HEK293 (cell line): ENCODE measurements around the gene RIPK4.

ENCODE experiments used
- CTCF ChIA-PET: fragments of 350-600 bp; formaldehyde crosslinking; extraction: SDS; loops from one replicate; lab custom pipeline; 2021; ENCODE audit warnings: antibody characterized with exemption; lab: Yijun Ruan, JAX
- POLR2A ChIA-PET: fragments of 300-600 bp; formaldehyde crosslinking; extraction: SDS; loops from one replicate; lab custom pipeline; 2020; ENCODE audit warnings: antibody characterized with exemption, inconsistent platforms; lab: Yijun Ruan, JAX
- H3K27ac ChIP-seq: fragments of 200-500 bp; sonication (Bioruptor generic); 2 replicates; pipeline ENCODE4 v1.5.1; 2014; ENCODE audit warnings: low read depth, low read length, control low read depth, inconsistent platforms; ENCODE audit errors: extremely low read depth
- H3K36me3 ChIP-seq, 2 experiments: fragments of 200-500 bp in 1 of 2; sonication (Bioruptor generic) in 1 of 2; 1 replicate in 1 of 2; 2 replicates in 1 of 2; pipeline ENCODE4 v1.5.1; 2014 to 2017; ENCODE audit warnings: inconsistent platforms in 2 of 2, low read length in 2 of 2; ENCODE audit not compliant: control insufficient read depth in 2 of 2, insufficient read depth in 1 of 2
- H3K4me1 ChIP-seq: fragments of 200-500 bp; sonication (Bioruptor generic); 2 replicates; pipeline ENCODE4 v1.5.1; 2014; ENCODE audit warnings: mild to moderate bottlenecking, low read length, inconsistent platforms; ENCODE audit not compliant: control insufficient read depth, insufficient read depth
- H3K4me3 ChIP-seq: 2 replicates; pipeline ENCODE4 v1.5.1; 2011; ENCODE audit warnings: low read depth, mild to moderate bottlenecking, control low read depth, low read length, moderate library complexity
- H3K9me3 ChIP-seq: fragments of 200-500 bp; sonication (Bioruptor generic); 2 replicates; pipeline ENCODE4 v1.5.1; 2014; ENCODE audit warnings: low read depth, low read length, inconsistent platforms; ENCODE audit not compliant: control insufficient read depth, insufficient read depth
- BCL11A ChIP-seq: fragments of 450-650 bp; formaldehyde crosslinking; IDR thresholded peaks from 2 replicates; pipeline ENCODE4 v1.5.1; 2016; ENCODE audit warnings: low read depth, missing biosample characterization, missing genetic modification characterization
- GFI1B ChIP-seq: fragments of 450-650 bp; formaldehyde crosslinking; IDR thresholded peaks from 2 replicates; pipeline ENCODE4 v1.5.1; 2016; ENCODE audit warnings: missing biosample characterization, missing genetic modification characterization
- KLF1 ChIP-seq: fragments of 450-650 bp; formaldehyde crosslinking; IDR thresholded peaks from 2 replicates; pipeline ENCODE4 v1.5.1; 2016; ENCODE audit warnings: missing biosample characterization, missing genetic modification characterization
- PRDM1 ChIP-seq: fragments of 450-650 bp; formaldehyde crosslinking; IDR thresholded peaks from 2 replicates; pipeline ENCODE4; 2016; ENCODE audit warnings: missing biosample characterization, missing genetic modification characterization
- PRDM10 ChIP-seq: fragments of 450-650 bp; formaldehyde crosslinking; IDR thresholded peaks from 2 replicates; pipeline ENCODE4 v1.5.1; 2016; ENCODE audit warnings: missing biosample characterization, missing genetic modification characterization
- SCRT1 ChIP-seq: fragments of 450-650 bp; formaldehyde crosslinking; IDR thresholded peaks from 2 replicates; pipeline ENCODE4 v1.5.1; 2016; ENCODE audit warnings: missing biosample characterization, missing genetic modification characterization, borderline replicate concordance
- ZBTB11 ChIP-seq: fragments of 450-650 bp; formaldehyde crosslinking; conservative IDR thresholded peaks from 2 replicates; pipeline ENCODE4 v1.5.1; 2016; ENCODE audit warnings: low read depth, missing biosample characterization, missing genetic modification characterization
- ZBTB17 ChIP-seq: fragments of 450-650 bp; formaldehyde crosslinking; IDR thresholded peaks from 2 replicates; pipeline ENCODE4 v1.5.1; 2016; ENCODE audit warnings: missing biosample characterization, missing genetic modification characterization
- ZBTB44 ChIP-seq: fragments of 450-650 bp; IDR thresholded peaks from 2 replicates; pipeline ENCODE4 v1.5.1; 2018; ENCODE audit warnings: missing biosample characterization, mild to moderate bottlenecking, missing genetic modification characterization
- ZBTB49 ChIP-seq: fragments of 450-650 bp; formaldehyde crosslinking; IDR thresholded peaks from 2 replicates; pipeline ENCODE4 v1.5.1; 2016; ENCODE audit warnings: missing biosample characterization, missing genetic modification characterization, low read depth
- ZFHX2 ChIP-seq: fragments of 450-650 bp; formaldehyde crosslinking; conservative IDR thresholded peaks from 2 replicates; pipeline ENCODE4 v1.5.1; 2016; ENCODE audit warnings: missing biosample characterization, missing genetic modification characterization
- ZNF169 ChIP-seq: fragments of 450-650 bp; formaldehyde crosslinking; IDR thresholded peaks from 2 replicates; pipeline ENCODE4 v1.5.1; 2016; ENCODE audit warnings: missing biosample characterization, missing genetic modification characterization
- ZNF19 ChIP-seq: fragments of 450-650 bp; formaldehyde crosslinking; IDR thresholded peaks from 2 replicates; pipeline ENCODE4; 2016; ENCODE audit warnings: missing biosample characterization, missing genetic modification characterization, low read depth
- ZNF354C ChIP-seq: fragments of 450-650 bp; formaldehyde crosslinking; IDR thresholded peaks from 2 replicates; pipeline ENCODE4 v1.5.1; 2016; ENCODE audit warnings: missing biosample characterization, missing genetic modification characterization, low read depth, borderline replicate concordance
- ZNF366 ChIP-seq: fragments of 450-650 bp; formaldehyde crosslinking; conservative IDR thresholded peaks from 2 replicates; pipeline ENCODE4 v1.5.1; 2016; ENCODE audit warnings: missing biosample characterization, missing genetic modification characterization
- ZNF501 ChIP-seq: fragments of 450-650 bp; formaldehyde crosslinking; IDR thresholded peaks from 2 replicates; pipeline ENCODE4 v1.5.1; 2016; ENCODE audit warnings: missing biosample characterization, missing genetic modification characterization
- ZNF549 ChIP-seq: fragments of 450-650 bp; IDR thresholded peaks from 2 replicates; pipeline ENCODE4 v1.5.1; 2018; ENCODE audit warnings: missing biosample characterization, missing genetic modification characterization, mild to moderate bottlenecking, inconsistent platforms, moderate library complexity
- ZNF561 ChIP-seq: fragments of 450-650 bp; IDR thresholded peaks from 2 replicates; pipeline ENCODE4 v1.5.1; 2018; ENCODE audit warnings: missing biosample characterization, missing genetic modification characterization, borderline replicate concordance
- ZNF585B ChIP-seq: fragments of 450-650 bp; formaldehyde crosslinking; IDR thresholded peaks from 2 replicates; pipeline ENCODE4 v1.5.1; 2016; ENCODE audit warnings: missing biosample characterization, missing genetic modification characterization
- ZNF645 ChIP-seq: fragments of 450-650 bp; formaldehyde crosslinking; IDR thresholded peaks from 2 replicates; pipeline ENCODE4; 2016; ENCODE audit warnings: missing biosample characterization, missing genetic modification characterization
- ZNF704 ChIP-seq: fragments of 450-650 bp; formaldehyde crosslinking; IDR thresholded peaks from 2 replicates; pipeline ENCODE4 v1.5.1; 2016; ENCODE audit warnings: missing biosample characterization, missing genetic modification characterization
- ZNF791 ChIP-seq: fragments of 450-650 bp; formaldehyde crosslinking; IDR thresholded peaks from 2 replicates; pipeline ENCODE4 v1.5.1; 2016; ENCODE audit warnings: missing biosample characterization, missing genetic modification characterization
- ZSCAN30 ChIP-seq: fragments of 450-650 bp; IDR thresholded peaks from 2 replicates; pipeline ENCODE4 v1.5.1; 2018; ENCODE audit warnings: missing biosample characterization, mild to moderate bottlenecking, missing genetic modification characterization, moderate library complexity

RIPK4 gene

GRCh38 chr21:41739936-41740335 is 26.9 kb downstream of the RIPK4 start:
- H3K4me3 ChIP-seq = no peak overlapping the region
- no peak overlapping the region for H3K27ac ChIP-seq
- H3K36me3 ChIP-seq = peaks cover 21 to 73% of the 10 kb centered on the region in 2 experiments
- TF ChIP-seq ZNF704 (no peak), ZNF366 (tag by site-specific recombination) (no peak), ZBTB11 (tag by site-specific recombination) (no peak), ZSCAN30 (no peak), ZNF561 (tag by site-specific recombination) (no peak), ZFHX2 (tag by site-specific recombination) (no peak), ZNF791 (tag by site-specific recombination) (no peak), GFI1B (tag by site-specific recombination) (no peak), ZNF549 (tag by site-specific recombination) (no peak), PRDM1 (tag by site-specific recombination) (no peak), ZNF354C (tag by site-specific recombination) (no peak), ZBTB17 (no peak), ZNF585B (no peak), SCRT1 (tag by site-specific recombination) (no peak), BCL11A (tag by site-specific recombination) (no peak)
- CTCF ChIA-PET = interaction anchor here (2.0 kb wide), 1 partner anchor 127 kb away, joined by 11 read pairs; no protein-coding TSS in a partner anchor
- H3K4me1 ChIP-seq = no peaks in the 10 kb centered on the region
- H3K9me3 ChIP-seq = no peaks in the 10 kb centered on the region
- POLR2A ChIA-PET = interaction anchor here (1.2 kb wide), 1 partner anchor 9 kb away, joined by 3 read pairs; no protein-coding TSS in a partner anchor

GRCh38 chr21:41739011-41739410 is 27.8 kb downstream of the RIPK4 start:
- Histone ChIP-seq H3K4me1 (no peaks in the 10 kb centered on the region), H3K36me3 (peaks cover 21 to 64% of the 10 kb centered on the region in 2 experiments), H3K9me3 (no peaks in the 10 kb centered on the region), H3K27ac (no peak overlapping the region), H3K4me3 (no peak overlapping the region)
- ChIA-PET POLR2A (no interaction called here), CTCF (interaction anchor here (2.0 kb wide), 1 partner anchor 126 kb away, joined by 11 read pairs; no protein-coding TSS in a partner anchor)
- TF ChIP-seq ZBTB49 = no peak
- TF ChIP-seq ZNF19 (tag by site-specific recombination) = no peak
- TF ChIP-seq ZBTB44 (tag by site-specific recombination) = no peak
- no peak for TF ChIP-seq ZNF501
- TF ChIP-seq ZNF645 = no peak
- TF ChIP-seq PRDM10 = no peak
- TF ChIP-seq KLF1 (tag by site-specific recombination) = no peak
- no peak for TF ChIP-seq ZNF169 (tag by site-specific recombination)
